Ishikawa (cell line): ENCODE data around the gene SMAD3.
A peak's percentile ranks its signal among the peaks of the same experiment; 100 is the strongest.

ENCODE experiments used
- CEBPB ChIP-seq: IDR thresholded peaks from 2 replicates; pipeline ENCODE4 v1.6.1; 2012
- CREB1 ChIP-seq: IDR thresholded peaks from 2 replicates; pipeline ENCODE4 v1.6.1; 2012; ENCODE audit warnings: low read depth
- EGR1 ChIP-seq: IDR thresholded peaks from 2 replicates; pipeline ENCODE4 v1.6.1; 2012
- EP300 ChIP-seq: IDR thresholded peaks from 2 replicates; pipeline ENCODE4 v1.6.1; 2012; ENCODE audit warnings: borderline replicate concordance
- FOXM1 ChIP-seq: IDR thresholded peaks from 2 replicates; pipeline ENCODE4 v1.6.1; 2012; ENCODE audit warnings: low read depth, borderline replicate concordance
- NFIC ChIP-seq: IDR thresholded peaks from 2 replicates; pipeline ENCODE4 v1.6.1; 2012
- RAD21 ChIP-seq: IDR thresholded peaks from 2 replicates; pipeline ENCODE4 v1.6.1; 2012; ENCODE audit warnings: low read depth
- TAF1 ChIP-seq: IDR thresholded peaks from 2 replicates; pipeline ENCODE4 v1.6.1; 2012; ENCODE audit warnings: low read depth, mild to moderate bottlenecking
- TCF12 ChIP-seq: IDR thresholded peaks from 2 replicates; pipeline ENCODE4 v1.6.1; 2012; ENCODE audit warnings: low read depth
- TEAD4 ChIP-seq: IDR thresholded peaks from 2 replicates; pipeline ENCODE4 v1.6.1; 2012
- YY1 ChIP-seq: IDR thresholded peaks from 2 replicates; pipeline ENCODE4 v1.6.1; 2012; ENCODE audit warnings: low read depth
- ZBTB7A ChIP-seq: IDR thresholded peaks from 2 replicates; pipeline ENCODE4 v1.6.1; 2012; ENCODE audit warnings: low read depth
- TF ChIP-seq, protein P1 (sequence below): IDR thresholded peaks from 2 replicates; pipeline ENCODE4 v1.6.1; 2012
- TF ChIP-seq, protein P2 (sequence below): IDR thresholded peaks from 2 replicates; pipeline ENCODE4 v1.6.1; 2012; ENCODE audit warnings: low read depth, mild to moderate bottlenecking
- TF ChIP-seq, protein P3 (sequence below): IDR thresholded peaks from 2 replicates; pipeline ENCODE4 v1.6.1; 2012

Gene SMAD3

DNA sequence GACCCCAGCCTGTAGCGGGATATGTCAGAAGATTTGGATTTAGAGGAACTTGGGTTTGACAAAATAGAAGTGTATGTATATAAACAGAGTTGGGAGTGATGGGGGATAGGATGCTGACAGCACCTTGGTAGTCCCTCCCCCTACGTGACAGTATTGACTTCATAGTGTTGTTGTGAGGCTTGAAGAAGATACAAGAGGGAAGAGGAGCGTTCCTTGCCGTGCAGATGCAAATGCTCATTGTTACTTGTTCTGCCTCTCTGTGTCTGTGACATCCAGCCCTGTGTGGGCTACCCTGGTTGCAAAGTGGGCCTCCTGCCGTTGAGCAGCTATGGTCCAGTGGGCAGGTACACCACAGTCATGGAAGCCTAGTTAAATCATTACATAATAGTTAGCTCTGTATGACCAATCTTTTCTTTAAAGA, 45.0 kb downstream of the SMAD3 start:
- TF ChIP-seq, protein P1, sequence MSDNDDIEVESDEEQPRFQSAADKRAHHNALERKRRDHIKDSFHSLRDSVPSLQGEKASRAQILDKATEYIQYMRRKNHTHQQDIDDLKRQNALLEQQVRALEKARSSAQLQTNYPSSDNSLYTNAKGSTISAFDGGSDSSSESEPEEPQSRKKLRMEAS, result no peak
- TF ChIP-seq TAF1, result no peak
- no peak for TF ChIP-seq YY1
- TF ChIP-seq TCF12, result no peak
- no peak for TF ChIP-seq CEBPB
- no peak for TF ChIP-seq TEAD4
- no peak for TF ChIP-seq ZBTB7A
- no peak for TF ChIP-seq EGR1

DNA sequence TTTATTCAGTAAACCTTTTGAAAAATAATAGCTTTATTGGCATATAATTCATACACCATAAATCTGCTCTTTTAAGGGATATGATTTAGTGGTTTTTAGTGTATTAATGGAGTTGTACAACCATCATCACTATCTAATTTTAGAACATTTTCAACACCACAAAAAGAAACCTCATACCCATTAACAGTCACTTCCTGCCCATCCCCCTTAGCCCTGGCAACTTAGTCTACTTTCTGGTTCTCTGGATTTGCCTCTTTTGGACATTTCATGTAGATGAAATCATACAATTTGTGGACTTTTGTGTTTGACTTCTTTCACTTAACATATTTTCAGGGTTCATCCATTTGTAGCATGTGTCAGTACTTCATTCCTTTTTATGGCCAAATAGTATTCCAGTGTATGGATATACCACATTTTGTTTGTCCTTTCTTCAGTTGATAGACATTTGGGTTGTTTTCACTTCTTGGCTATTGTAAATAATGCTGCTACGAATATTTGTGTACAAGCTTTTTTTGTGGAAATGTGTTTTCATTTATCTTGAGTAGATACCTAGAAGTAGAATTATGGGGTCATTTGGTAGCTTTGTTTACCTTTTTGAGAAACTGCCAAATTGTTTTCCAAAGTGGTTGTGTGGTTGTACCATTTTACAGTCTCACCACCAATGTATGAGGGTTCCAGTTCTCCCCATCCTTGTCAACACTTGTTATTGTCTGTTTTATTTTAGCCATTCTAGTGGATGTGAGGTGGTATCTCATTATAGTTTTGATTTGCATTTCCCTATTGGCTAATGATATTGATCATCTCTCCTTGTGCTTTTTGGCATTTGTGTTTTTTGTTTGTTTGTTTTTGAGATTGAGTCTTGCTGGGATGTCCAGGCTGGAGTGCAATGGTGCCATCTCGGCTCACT, 45.8 kb downstream of the SMAD3 start:
- TF ChIP-seq RAD21, result no peak
- no peak for TF ChIP-seq EP300
- TF ChIP-seq, protein P1, result no peak
- TF ChIP-seq EGR1, result no peak
- TF ChIP-seq CEBPB, result no peak
- TF ChIP-seq, protein P2, sequence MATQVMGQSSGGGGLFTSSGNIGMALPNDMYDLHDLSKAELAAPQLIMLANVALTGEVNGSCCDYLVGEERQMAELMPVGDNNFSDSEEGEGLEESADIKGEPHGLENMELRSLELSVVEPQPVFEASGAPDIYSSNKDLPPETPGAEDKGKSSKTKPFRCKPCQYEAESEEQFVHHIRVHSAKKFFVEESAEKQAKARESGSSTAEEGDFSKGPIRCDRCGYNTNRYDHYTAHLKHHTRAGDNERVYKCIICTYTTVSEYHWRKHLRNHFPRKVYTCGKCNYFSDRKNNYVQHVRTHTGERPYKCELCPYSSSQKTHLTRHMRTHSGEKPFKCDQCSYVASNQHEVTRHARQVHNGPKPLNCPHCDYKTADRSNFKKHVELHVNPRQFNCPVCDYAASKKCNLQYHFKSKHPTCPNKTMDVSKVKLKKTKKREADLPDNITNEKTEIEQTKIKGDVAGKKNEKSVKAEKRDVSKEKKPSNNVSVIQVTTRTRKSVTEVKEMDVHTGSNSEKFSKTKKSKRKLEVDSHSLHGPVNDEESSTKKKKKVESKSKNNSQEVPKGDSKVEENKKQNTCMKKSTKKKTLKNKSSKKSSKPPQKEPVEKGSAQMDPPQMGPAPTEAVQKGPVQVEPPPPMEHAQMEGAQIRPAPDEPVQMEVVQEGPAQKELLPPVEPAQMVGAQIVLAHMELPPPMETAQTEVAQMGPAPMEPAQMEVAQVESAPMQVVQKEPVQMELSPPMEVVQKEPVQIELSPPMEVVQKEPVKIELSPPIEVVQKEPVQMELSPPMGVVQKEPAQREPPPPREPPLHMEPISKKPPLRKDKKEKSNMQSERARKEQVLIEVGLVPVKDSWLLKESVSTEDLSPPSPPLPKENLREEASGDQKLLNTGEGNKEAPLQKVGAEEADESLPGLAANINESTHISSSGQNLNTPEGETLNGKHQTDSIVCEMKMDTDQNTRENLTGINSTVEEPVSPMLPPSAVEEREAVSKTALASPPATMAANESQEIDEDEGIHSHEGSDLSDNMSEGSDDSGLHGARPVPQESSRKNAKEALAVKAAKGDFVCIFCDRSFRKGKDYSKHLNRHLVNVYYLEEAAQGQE, result no peak
- no peak for TF ChIP-seq YY1
- no peak for TF ChIP-seq TEAD4
- TF ChIP-seq TAF1, result no peak
- no peak for TF ChIP-seq CREB1

DNA sequence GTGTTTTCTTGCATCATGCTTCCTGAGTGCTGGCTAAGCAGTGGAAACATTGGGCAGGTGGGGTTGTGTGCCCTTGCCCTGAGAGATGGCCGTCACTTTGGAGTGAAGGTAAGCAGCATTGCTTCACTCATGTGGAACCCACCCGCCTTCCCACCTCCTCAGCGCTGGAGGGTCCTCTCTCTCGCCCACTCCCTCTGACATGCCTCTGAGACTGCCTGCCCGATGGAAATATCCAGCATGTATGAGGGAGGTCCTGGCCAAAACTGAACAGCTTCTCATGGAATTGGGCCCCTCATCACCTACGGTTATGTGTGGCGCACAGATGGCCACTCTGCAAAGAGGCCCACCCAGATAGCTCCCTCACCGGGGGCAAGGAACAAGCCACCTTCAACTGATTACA, 48.6 kb downstream of the SMAD3 start:
- TF ChIP-seq TEAD4, result no peak
- no peak for TF ChIP-seq CREB1
- no peak for TF ChIP-seq FOXM1

DNA sequence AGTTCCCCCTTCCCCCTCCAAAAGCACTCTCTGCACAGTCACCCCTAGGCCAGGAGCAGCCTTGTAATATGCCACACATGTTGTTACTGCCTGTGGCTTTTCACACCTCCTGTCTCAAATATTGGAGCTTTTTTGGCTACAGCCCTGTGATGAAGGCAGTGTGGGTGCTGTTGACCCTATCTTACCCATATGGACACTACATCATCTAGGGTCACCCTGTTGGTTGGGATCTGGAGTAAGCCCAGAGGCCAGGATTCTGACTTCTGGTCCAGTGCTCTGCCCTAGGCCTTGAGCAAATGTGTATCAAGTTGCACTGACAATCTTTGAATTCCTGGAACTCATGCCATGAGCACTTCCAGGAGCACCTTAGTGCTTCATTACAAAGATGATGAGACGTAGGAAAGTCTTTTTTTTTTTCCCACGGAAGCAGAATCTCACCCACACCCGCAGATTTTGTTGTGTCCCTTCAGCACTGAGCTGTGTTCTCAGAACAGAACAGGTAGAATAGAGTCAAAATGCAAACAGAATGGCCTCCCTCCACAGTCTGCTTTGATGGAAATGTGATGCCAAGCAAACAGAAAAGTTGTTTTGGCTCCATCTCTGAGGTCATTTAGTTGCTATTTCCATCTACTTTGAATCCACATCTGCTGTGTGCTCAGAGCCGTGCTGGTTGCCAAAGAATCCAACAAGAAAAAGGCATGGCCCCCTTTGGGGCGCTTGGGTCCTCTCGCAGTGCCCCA, 49.6 kb downstream of the SMAD3 start:
- TF ChIP-seq, protein P1, result no peak
- TF ChIP-seq RAD21, result no peak
- no peak for TF ChIP-seq CREB1
- 0 out of 2 replicates have a peak, but pooled peaks have one; percentile 27 for TF ChIP-seq EP300
- no peak for TF ChIP-seq FOXM1
- TF ChIP-seq TAF1, result no peak
- peak; percentile 75 for TF ChIP-seq TEAD4
- TF ChIP-seq TCF12, result no peak
- TF ChIP-seq NFIC, result peak; percentile 5; the same call in 1 of the 2 replicates
- TF ChIP-seq EGR1, result no peak
- no peak for TF ChIP-seq ZBTB7A

DNA sequence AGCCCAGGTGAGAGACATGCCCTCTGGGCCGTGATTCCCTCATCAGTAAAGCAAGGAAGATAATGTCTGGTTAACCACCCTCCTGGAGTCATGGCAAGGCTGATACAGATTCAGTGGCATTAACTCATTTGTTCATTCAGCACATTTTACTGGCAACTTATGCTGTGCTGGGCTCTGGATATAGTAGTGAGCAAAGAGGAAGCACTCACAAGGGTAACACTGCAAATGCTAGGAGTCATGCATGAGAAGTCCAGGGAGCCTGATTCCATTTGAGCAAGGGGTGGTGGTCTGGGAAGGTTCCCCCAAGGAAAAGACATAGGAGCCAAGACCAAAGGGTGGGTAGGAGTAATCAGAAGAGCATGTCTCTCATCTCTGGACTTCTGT, 50.2 kb downstream of the SMAD3 start:
- TF ChIP-seq EGR1, result no peak
- no peak for TF ChIP-seq EP300
- TF ChIP-seq FOXM1, result no peak
- TF ChIP-seq, protein P3, sequence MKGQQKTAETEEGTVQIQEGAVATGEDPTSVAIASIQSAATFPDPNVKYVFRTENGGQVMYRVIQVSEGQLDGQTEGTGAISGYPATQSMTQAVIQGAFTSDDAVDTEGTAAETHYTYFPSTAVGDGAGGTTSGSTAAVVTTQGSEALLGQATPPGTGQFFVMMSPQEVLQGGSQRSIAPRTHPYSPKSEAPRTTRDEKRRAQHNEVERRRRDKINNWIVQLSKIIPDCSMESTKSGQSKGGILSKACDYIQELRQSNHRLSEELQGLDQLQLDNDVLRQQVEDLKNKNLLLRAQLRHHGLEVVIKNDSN, result no peak
- no peak for TF ChIP-seq YY1
- no peak for TF ChIP-seq CREB1
- no peak for TF ChIP-seq ZBTB7A
- TF ChIP-seq, protein P1, result no peak
- TF ChIP-seq, protein P2, result no peak
- no peak for TF ChIP-seq TEAD4
- TF ChIP-seq NFIC, result no peak
- TF ChIP-seq TAF1, result no peak
- TF ChIP-seq TCF12, result no peak
- TF ChIP-seq RAD21, result no peak
- TF ChIP-seq CEBPB, result no peak
